Activated T-helper 2 cell treated with anti-CD3 and anti-CD28 coated beads, Interferon-gamma antibody, Interleukin-2, Interleukin-4, amounts not matched to agents 10 μg/mL and 5 μg/mL and 100 μg/mL, durations not matched to agents 14 hours and 24 hours and 36 hours (primary cell): ENCODE results near the gene LAMA4. TPM values are rescaled to one million over a fixed set of nuclear protein-coding genes. Genes with fewer than 3 reads are reported as not detected.
A peak's percentile ranks its signal among the peaks of the same experiment; 100 is the strongest.

Experiments used
- DNase-seq: peaks from one replicate; pipeline ENCODE4 v3.0.0; 2021; ENCODE audit warnings: low spot score
- H3K27ac Mint-ChIP-seq: one replicate; pipeline ENCODE4 v1.8.0; 2021; ENCODE audit warnings: mixed read lengths
- H3K27me3 Mint-ChIP-seq: one replicate; pipeline ENCODE4 v1.8.0; 2021; ENCODE audit warnings: low read depth, mixed read lengths
- H3K36me3 Mint-ChIP-seq: one replicate; pipeline ENCODE4 v1.8.0; 2021; ENCODE audit warnings: low read depth, mixed read lengths
- H3K4me1 Mint-ChIP-seq: one replicate; pipeline ENCODE4 v1.8.0; 2021; ENCODE audit warnings: low read depth, mixed read lengths
- H3K4me3 Mint-ChIP-seq: one replicate; pipeline ENCODE4 v1.8.0; 2021; ENCODE audit warnings: low read depth, mild to moderate bottlenecking, moderate library complexity, mixed read lengths
- H3K9me3 Mint-ChIP-seq: one replicate; pipeline ENCODE4 v1.8.0; 2021; ENCODE audit warnings: mixed read lengths
- intact Hi-C: fragments of 100-400 bp; cut with micrococcal nuclease; formaldehyde crosslinking; loops from one replicate; pipeline ENCODE4 v1.15.1; 2023
- total RNA-seq: library from RNA; stranded (reverse); gene quantifications from 2 replicates; pipeline ENCODE4 v1.2.3, GENCODE V29; 2022

The LAMA4 gene
- total RNA-seq, 1 donor from 2014 or later: not detected

DNA sequence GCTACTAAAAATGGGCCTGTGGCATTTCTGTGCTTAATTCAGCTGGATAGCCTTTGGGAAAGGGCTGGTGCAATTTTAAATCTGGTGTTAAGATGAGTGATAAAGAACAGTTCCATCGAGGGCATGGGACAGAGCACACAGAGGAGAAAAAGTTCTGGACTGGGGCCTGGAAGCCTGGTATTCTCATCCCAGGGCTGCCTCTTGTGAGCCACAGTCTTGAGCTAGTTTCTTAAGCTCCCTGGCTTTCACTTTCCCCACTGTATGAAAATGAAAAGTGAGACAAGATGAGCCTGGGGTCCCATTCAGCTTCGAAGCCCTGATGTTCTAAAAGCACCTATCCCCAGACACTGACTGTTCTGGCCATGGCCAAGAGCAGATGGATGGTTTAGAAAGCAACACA, 14.3 kb upstream of the LAMA4 start:
- no peak overlapping the region for H3K4me3 Mint-ChIP-seq

GRCh38 chr6:112268019-112268418, 13.7 kb upstream of the LAMA4 start:
- H3K36me3 Mint-ChIP-seq: no peaks in the 10 kb centered on the region
- H3K27me3 Mint-ChIP-seq: peaks cover 56% of the 10 kb centered on the region
- H3K27ac Mint-ChIP-seq: no peak overlapping the region
- no peak for DNase-seq
- no peaks in the 10 kb centered on the region for H3K9me3 Mint-ChIP-seq
- intact Hi-C loops: no loop called here
- no peaks in the 10 kb centered on the region for H3K4me1 Mint-ChIP-seq
- H3K4me3 Mint-ChIP-seq: no peak overlapping the region

More for the DNA sequence above, 14.3 kb upstream of the LAMA4 start:
- intact Hi-C loops: no loop called here
- Mint-ChIP-seq H3K9me3 (no peaks in the 10 kb centered on the region), H3K36me3 (no peaks in the 10 kb centered on the region), H3K4me1 (no peaks in the 10 kb centered on the region), H3K27me3 (peaks cover 56% of the 10 kb centered on the region), H3K27ac (no peak overlapping the region)
- no peak for DNase-seq

- Mint-ChIP-seq H3K27ac (no peak overlapping the region), H3K27me3 (peaks cover 52% of the 10 kb centered on the region), H3K36me3 (no peaks in the 10 kb centered on the region), H3K4me1 (no peaks in the 10 kb centered on the region), H3K4me3 (no peak overlapping the region), H3K9me3 (no peaks in the 10 kb centered on the region)
- intact Hi-C loops: no loop called here
- no peak for DNase-seq
Observed at GRCh38 chr6:112266331-112266730, 12.0 kb upstream of the LAMA4 start.

GRCh38 chr6:112259337-112259675, 4.9 kb upstream of the LAMA4 start:
- no peak for DNase-seq
- peaks cover under 1% of the 10 kb centered on the region for H3K4me1 Mint-ChIP-seq
- peaks cover 46% of the 10 kb centered on the region for H3K27me3 Mint-ChIP-seq
- no peak overlapping the region for H3K4me3 Mint-ChIP-seq
- intact Hi-C loops: no loop called here
- no peak overlapping the region for H3K27ac Mint-ChIP-seq
- no peaks in the 10 kb centered on the region for H3K9me3 Mint-ChIP-seq
- no peaks in the 10 kb centered on the region for H3K36me3 Mint-ChIP-seq

DNA sequence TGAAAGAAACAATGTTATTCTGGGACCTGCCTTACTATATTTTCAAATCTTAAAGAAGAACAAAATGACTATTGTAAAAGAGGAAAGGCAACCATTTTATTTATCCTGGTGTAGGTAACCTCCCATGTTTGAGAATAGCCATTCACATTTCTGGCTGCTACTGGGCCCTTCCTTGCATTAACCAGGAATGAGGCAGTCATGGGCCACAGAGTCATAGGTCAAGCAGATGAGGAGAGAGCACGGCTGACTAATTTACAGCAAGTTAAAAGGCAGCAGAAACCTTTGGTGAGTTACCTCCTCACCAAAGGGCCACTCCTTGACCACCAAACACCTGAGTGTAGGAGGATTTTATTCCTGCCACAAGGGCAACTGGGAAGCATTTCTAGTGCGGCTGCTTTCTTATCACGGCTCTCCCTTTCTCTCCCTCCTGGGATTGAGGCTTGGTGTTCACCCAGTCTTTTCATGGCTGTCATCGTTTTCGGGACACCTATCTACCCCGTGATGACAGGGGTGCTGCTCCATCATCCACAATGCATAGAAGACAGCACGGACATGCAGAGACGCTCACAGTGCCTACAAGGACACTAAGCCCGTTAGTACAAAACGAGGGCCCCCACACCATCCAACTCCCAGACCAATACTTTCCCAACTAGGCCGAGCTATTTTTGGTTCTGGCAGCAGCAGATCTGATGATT, 4.4 kb upstream of the LAMA4 start:
- H3K36me3 Mint-ChIP-seq: no peaks in the 10 kb centered on the region
- peaks cover 49% of the 10 kb centered on the region for H3K27me3 Mint-ChIP-seq
- no peak overlapping the region for H3K4me3 Mint-ChIP-seq
- H3K4me1 Mint-ChIP-seq: peaks cover 4% of the 10 kb centered on the region
- intact Hi-C loops: no loop called here
- DNase-seq: no peak
- no peak overlapping the region for H3K27ac Mint-ChIP-seq
- H3K9me3 Mint-ChIP-seq: no peaks in the 10 kb centered on the region

- no peak overlapping the region for H3K27ac Mint-ChIP-seq
- intact Hi-C loops: no loop called here
- DNase-seq: no peak
- peaks cover 50% of the 10 kb centered on the region for H3K27me3 Mint-ChIP-seq
- H3K36me3 Mint-ChIP-seq: no peaks in the 10 kb centered on the region
- H3K9me3 Mint-ChIP-seq: no peaks in the 10 kb centered on the region
- H3K4me3 Mint-ChIP-seq: no peak overlapping the region
- H3K4me1 Mint-ChIP-seq: peaks cover 9% of the 10 kb centered on the region
Observed at GRCh38 chr6:112257178-112257855, 3.0 kb upstream of the LAMA4 start.

DNA sequence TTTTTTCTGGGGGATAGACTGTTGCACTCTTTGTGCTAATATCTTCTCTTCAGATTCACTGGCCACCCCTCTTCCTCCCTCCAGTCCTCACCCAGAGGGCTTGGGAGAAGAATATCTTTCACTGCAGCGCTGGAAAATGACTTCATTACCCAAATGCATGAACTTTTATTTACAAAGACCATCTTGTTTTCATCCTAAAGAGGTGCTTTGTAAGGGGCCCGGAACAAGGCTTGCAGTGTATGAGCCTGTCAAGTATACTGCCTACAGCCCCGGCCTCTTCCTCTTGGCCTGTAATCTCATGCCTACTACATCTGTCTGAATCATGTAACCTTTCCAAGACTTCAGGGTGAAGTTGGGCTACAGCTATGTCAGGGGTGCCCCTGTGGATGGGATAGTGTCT, 554 bp upstream of the LAMA4 start:
- Mint-ChIP-seq H3K27me3 (peaks cover 61% of the 10 kb centered on the region), H3K27ac (no peak overlapping the region), H3K4me1 (peaks cover 9% of the 10 kb centered on the region), H3K9me3 (no peaks in the 10 kb centered on the region), H3K4me3 (no peak overlapping the region), H3K36me3 (no peaks in the 10 kb centered on the region)
- intact Hi-C loops: no loop called here
- no peak for DNase-seq

GRCh38 chr6:112253498-112253840, 898 bp downstream of the LAMA4 start:
- H3K27me3 Mint-ChIP-seq: peaks cover 65% of the 10 kb centered on the region
- peak overlapping the region; percentile 54 for H3K4me3 Mint-ChIP-seq
- intact Hi-C loops: no loop called here
- peaks cover 9% of the 10 kb centered on the region for H3K4me1 Mint-ChIP-seq
- no peaks in the 10 kb centered on the region for H3K9me3 Mint-ChIP-seq
- H3K36me3 Mint-ChIP-seq: no peaks in the 10 kb centered on the region
- no peak overlapping the region for H3K27ac Mint-ChIP-seq
- DNase-seq: no peak

GRCh38 chr6:112252571-112253497, 1.5 kb downstream of the LAMA4 start:
- Mint-ChIP-seq H3K27ac (no peak overlapping the region), H3K27me3 (peaks cover 64% of the 10 kb centered on the region), H3K4me3 (no peak overlapping the region), H3K4me1 (peaks cover 9% of the 10 kb centered on the region), H3K36me3 (no peaks in the 10 kb centered on the region), H3K9me3 (no peaks in the 10 kb centered on the region)
- intact Hi-C loops: no loop called here
- DNase-seq: no peak

DNA sequence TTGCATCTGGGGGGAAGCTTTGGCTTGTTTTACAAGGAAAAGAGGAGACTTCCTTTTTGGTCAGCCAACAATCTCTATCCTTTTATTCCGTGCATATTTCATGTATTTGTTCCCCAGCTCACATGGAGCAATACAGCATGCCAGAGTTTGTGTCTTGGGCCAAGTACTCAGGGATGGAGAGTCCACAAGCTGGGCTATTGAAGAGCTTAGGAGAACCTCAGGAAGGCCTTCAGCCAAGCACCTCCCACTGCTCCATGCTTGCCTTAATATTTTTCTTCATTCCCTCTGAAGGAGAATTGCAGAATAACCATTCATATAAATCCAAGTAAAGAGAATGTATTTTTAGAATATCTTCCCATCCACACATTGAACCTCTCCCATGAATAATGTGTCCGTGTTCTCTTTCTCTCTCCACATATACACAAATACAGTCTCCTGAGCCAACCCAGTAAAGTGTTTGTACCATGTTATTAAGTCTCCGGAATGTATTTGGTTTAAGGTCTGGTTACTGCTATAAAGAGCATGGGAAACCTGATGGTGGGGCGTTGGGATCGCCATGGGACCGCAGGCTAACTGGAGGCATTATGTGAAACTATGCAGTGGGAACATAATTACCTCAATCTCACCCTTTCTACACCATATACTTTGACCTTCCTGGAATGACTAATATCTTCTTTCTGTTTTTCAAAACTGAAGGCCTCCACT, 3.0 kb downstream of the LAMA4 start:
- Mint-ChIP-seq H3K27ac (no peak overlapping the region), H3K36me3 (no peaks in the 10 kb centered on the region)

DNA sequence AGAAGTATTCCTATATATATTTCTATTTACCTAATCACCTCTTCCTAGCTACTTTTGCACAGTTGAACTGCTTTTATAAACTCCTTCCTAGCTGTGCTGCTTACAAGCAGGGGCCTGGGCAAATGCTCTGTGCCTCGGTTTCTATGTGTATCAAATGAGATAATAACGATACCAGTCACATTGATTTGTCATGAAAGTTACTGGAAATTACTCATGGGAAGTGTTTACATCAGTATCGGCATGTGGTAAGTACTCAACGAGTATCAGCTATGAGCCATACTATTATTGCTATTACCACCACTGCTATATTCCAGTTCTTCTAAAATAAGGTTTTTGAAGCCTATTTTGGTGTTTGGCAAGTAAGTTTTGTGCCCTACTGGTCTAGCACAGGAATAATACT, 4.9 kb downstream of the LAMA4 start:
- Mint-ChIP-seq H3K9me3 (no peaks in the 10 kb centered on the region), H3K27me3 (peaks cover 68% of the 10 kb centered on the region), H3K27ac (no peak overlapping the region), H3K36me3 (no peaks in the 10 kb centered on the region), H3K4me1 (peaks cover 9% of the 10 kb centered on the region), H3K4me3 (no peak overlapping the region)
- intact Hi-C loops: no loop called here
- DNase-seq: no peak

More for the DNA sequence above, 3.0 kb downstream of the LAMA4 start:
- no peak for DNase-seq
- Mint-ChIP-seq H3K4me1 (peaks cover 9% of the 10 kb centered on the region), H3K9me3 (no peaks in the 10 kb centered on the region), H3K4me3 (no peak overlapping the region), H3K27me3 (peaks cover 65% of the 10 kb centered on the region)
- intact Hi-C loops: no loop called here

GRCh38 chr6:112247275-112247674, 7.1 kb downstream of the LAMA4 start:
- Mint-ChIP-seq H3K27ac (no peak overlapping the region), H3K4me3 (no peak overlapping the region), H3K36me3 (no peaks in the 10 kb centered on the region), H3K4me1 (peaks cover 6% of the 10 kb centered on the region), H3K9me3 (no peaks in the 10 kb centered on the region), H3K27me3 (peaks cover 58% of the 10 kb centered on the region)
- intact Hi-C loops: no loop called here
- no peak for DNase-seq
